GM21423 (cell line): ENCODE results near the gene ARVCF.

Experiments used
- ATAC-seq: cut with Tn5 transposase; IDR thresholded peaks from one replicate; pipeline ENCODE4 v1.9.1; 2021; ENCODE audit warnings: mild to moderate bottlenecking, moderate library complexity; ENCODE audit not compliant: unreplicated experiment

ARVCF gene

GRCh38 chr22:19964701-19965386 lies 51.8 kb downstream of the ARVCF start:
- ATAC-seq: no peak

GRCh38 chr22:19963863-19964642 lies 52.6 kb downstream of the ARVCF start:
- ATAC-seq: no peak

- no peak for ATAC-seq
These were observed 53.5 kb downstream of the ARVCF start for GRCh38 chr22:19962909-19963806.

- no peak for ATAC-seq
These were observed 54.2 kb downstream of the ARVCF start for GRCh38 chr22:19962246-19962908.

- ATAC-seq: no peak
These were observed 54.8 kb downstream of the ARVCF start for GRCh38 chr22:19961868-19962245.

- ATAC-seq: no peak
These were observed 55.4 kb downstream of the ARVCF start for GRCh38 chr22:19961201-19961580.

- ATAC-seq: no peak
These were observed 56.0 kb downstream of the ARVCF start for GRCh38 chr22:19960491-19961200.

- ATAC-seq: no peak
These were observed 56.8 kb downstream of the ARVCF start for GRCh38 chr22:19959587-19960490.

- no peak for ATAC-seq
These were observed 57.5 kb downstream of the ARVCF start for GRCh38 chr22:19959043-19959586.

GRCh38 chr22:19958083-19959042 lies 58.3 kb downstream of the ARVCF start:
- ATAC-seq: no peak

- no peak for ATAC-seq
These were observed 59.2 kb downstream of the ARVCF start for GRCh38 chr22:19957445-19957844.

GRCh38 chr22:19955241-19956128 lies 61.1 kb downstream of the ARVCF start:
- no peak for ATAC-seq

- ATAC-seq: no peak
These were observed 65.3 kb downstream of the ARVCF start for GRCh38 chr22:19951346-19951745.

GRCh38 chr22:19948057-19948760 lies 68.4 kb downstream of the ARVCF start:
- no peak for ATAC-seq

GRCh38 chr22:19943082-19944026 lies 73.3 kb downstream of the ARVCF start:
- no peak for ATAC-seq
